ENCODE data around the gene SLC22A23. TPM values are rescaled to one million over a fixed set of nuclear protein-coding genes. Genes with fewer than 3 reads are reported as not detected.

The SLC22A23 gene
- total RNA-seq, 2 experiments from 2014 or later = 1.3 to 1.4 TPM

DNA sequence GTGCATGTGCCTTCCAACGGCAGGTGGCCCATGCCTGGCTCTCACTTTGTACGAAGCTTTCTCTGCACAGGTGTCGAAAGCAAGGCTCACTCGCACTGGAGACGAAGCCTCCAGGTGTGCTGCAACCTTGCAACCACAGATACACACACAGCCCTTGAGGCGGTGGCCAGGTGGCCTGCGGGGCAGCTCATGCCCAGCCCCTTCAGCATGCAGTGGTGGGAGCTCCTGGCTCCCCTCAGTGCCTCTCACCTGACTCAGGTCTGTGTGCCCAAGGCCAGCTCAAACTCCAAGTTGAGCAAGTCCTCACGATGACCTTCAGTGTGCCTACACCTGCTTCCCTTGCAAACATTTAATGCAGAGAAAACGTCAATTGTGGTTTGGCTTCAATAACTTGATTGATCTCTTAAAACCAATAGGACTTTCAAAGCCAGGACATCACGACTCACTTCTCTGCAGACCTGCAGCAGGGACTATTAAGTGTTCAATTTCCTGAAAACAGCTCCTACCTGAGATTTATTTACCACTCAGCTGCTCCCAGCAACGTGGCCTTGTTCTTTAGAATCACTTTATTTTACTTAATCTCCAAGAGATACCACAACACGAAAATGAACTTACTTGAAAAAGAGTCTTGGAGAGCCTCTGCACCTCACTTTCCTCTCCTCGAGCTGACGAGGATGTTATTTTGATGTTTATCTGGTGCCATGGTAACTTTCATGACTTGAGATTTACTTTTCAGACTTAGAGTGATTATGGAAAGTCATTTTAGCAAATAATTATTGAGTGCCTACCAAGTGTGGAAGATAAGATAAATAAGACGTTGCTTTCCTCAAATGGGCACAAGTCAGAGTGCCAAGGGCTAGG lies 86.3 kb downstream of the SLC22A23 start:
- intact Hi-C loops (cut with micrococcal nuclease) = no loop called here
- Mint-ChIP-seq H3K36me3 (ENCODE audit: low read depth) (no peaks in the 10 kb centered on the region), H3K9me3 (no peaks in the 10 kb centered on the region), H3K27me3 (ENCODE audit: low read depth) (no peaks in the 10 kb centered on the region), H3K27ac (peak overlapping the region; percentile 33), H3K4me3 (no peak overlapping the region), H3K4me1 (ENCODE audit: low read depth) (peaks cover 22% of the 10 kb centered on the region)
- no peak for DNase-seq
- CTCF ChIA-PET = interaction anchor here (0.5 to 1.1 kb wide), 2 partner anchors 11 to 91 kb away, joined by 3 to 4 read pairs; no protein-coding TSS in a partner anchor

DNA sequence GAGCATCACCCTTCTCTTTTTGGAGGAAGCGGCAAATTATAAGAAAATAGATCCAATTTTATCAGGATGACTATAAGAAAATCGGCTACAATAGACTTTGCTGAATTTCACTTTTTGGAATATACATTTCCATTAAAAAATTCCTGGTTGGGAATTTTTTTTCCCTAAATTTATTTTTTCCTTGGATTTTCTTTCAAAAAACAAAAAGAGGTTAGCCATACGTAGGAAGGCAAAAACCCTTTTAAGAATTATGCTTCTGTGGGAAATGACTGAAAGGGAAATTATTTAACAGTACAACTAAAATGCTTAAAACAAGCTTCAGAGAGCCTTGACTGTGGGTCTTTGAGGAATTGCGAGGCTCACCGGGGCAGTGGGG lies 86.9 kb downstream of the SLC22A23 start:
- peaks cover 22% of the 10 kb centered on the region for H3K4me1 Mint-ChIP-seq (ENCODE audit: low read depth)
- CTCF ChIA-PET = no interaction called here
- no peaks in the 10 kb centered on the region for H3K27me3 Mint-ChIP-seq (ENCODE audit: low read depth)
- H3K9me3 Mint-ChIP-seq = no peaks in the 10 kb centered on the region
- H3K27ac Mint-ChIP-seq = no peak overlapping the region
- no peak overlapping the region for H3K4me3 Mint-ChIP-seq
- intact Hi-C loops (cut with micrococcal nuclease) = no loop called here
- H3K36me3 Mint-ChIP-seq (ENCODE audit: low read depth) = no peaks in the 10 kb centered on the region
- no peak for DNase-seq

DNA sequence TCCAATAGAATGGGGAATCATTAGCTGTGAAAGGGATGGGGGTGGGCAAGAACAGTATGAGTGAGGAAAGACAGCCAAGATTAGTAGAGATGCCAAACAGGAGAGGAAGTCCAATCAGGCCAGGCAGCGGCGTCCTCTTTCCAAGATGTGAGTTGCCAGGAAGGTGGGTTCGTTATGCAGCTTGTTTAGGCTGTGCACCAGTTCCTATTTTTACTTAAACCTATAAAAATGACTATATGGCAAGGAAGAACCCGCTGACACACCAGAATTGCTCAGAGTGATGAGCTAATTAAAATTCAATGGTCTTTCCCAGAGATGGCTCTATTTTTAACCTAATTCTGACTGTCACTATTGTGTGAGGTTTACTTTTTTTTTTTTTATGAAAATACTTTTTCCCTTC lies 88.2 kb downstream of the SLC22A23 start:
- no peaks in the 10 kb centered on the region for H3K27me3 Mint-ChIP-seq (ENCODE audit: low read depth)
- CTCF ChIA-PET = no interaction called here

DNA sequence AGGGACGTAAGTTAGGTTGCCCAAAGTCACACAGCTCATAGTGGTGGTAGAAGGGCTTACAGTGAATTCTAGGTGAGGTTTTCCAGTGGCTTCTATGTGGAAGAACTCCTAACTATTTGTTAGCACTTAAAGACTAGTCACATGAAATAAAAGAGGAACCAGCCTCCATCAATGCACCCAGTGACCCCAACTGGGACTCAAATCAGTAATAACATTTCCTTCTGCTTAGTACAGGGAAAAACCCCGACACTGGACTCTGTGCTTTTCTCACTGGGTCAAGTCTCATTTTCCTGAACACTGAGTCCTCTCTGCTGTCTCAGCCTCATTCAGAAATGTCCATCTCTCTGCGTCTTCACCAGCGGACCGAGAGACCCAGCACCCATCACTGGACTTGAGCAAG lies 89.2 kb downstream of the SLC22A23 start:
- Mint-ChIP-seq H3K27me3 (ENCODE audit: low read depth) (no peaks in the 10 kb centered on the region), H3K36me3 (ENCODE audit: low read depth) (no peaks in the 10 kb centered on the region), H3K9me3 (no peaks in the 10 kb centered on the region), H3K4me3 (no peak overlapping the region), H3K27ac (no peak overlapping the region), H3K4me1 (ENCODE audit: low read depth) (peaks cover 25% of the 10 kb centered on the region)
- no peak for DNase-seq
- CTCF ChIA-PET = no interaction called here
- intact Hi-C loops (cut with micrococcal nuclease) = no loop called here

More for the DNA sequence above, 88.2 kb downstream of the SLC22A23 start:
- H3K36me3 Mint-ChIP-seq (ENCODE audit: low read depth) = no peaks in the 10 kb centered on the region
- H3K4me3 Mint-ChIP-seq = no peak overlapping the region
- no peaks in the 10 kb centered on the region for H3K9me3 Mint-ChIP-seq
- intact Hi-C loops (cut with micrococcal nuclease) = no loop called here
- no peak for DNase-seq
- H3K27ac Mint-ChIP-seq = no peak overlapping the region
- H3K4me1 Mint-ChIP-seq (ENCODE audit: low read depth) = peaks cover 22% of the 10 kb centered on the region

GRCh38 chr6:3366596-3367413 lies 90.0 kb downstream of the SLC22A23 start:
- Mint-ChIP-seq H3K27ac (no peak overlapping the region), H3K9me3 (no peaks in the 10 kb centered on the region), H3K4me1 (ENCODE audit: low read depth) (peaks cover 20% of the 10 kb centered on the region), H3K4me3 (no peak overlapping the region), H3K36me3 (ENCODE audit: low read depth) (no peaks in the 10 kb centered on the region), H3K27me3 (ENCODE audit: low read depth) (no peaks in the 10 kb centered on the region)
- DNase-seq = no peak
- CTCF ChIA-PET = interaction anchor here (0.6 to 0.9 kb wide), 2 partner anchors 131 to 1962 kb away, joined by 3 to 5 read pairs; no protein-coding TSS in a partner anchor
- intact Hi-C loops (cut with micrococcal nuclease) = no loop called here

DNA sequence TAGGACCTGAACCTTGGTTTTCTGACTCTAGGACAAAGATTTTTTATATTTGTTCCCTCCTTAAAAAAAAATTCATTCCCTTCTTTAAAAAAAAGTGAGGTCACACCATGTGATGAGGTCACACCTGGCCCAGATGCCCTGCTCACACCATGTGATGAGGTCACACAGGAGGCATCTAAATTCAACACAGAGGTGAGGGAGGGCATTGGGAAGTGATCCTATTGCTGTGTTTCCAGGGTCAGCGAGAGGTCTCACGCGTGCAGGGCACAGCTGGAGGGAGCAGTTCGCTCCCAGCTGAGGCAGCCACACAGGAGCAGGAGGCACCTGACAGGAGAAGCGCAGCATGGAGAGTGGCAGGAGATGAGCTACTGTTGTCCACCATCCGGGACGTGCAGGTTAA lies 92.5 kb downstream of the SLC22A23 start:
- DNase-seq = no peak
- Mint-ChIP-seq H3K36me3 (ENCODE audit: low read depth) (no peaks in the 10 kb centered on the region), H3K4me3 (no peak overlapping the region), H3K9me3 (no peaks in the 10 kb centered on the region), H3K27me3 (ENCODE audit: low read depth) (no peaks in the 10 kb centered on the region), H3K27ac (no peak overlapping the region), H3K4me1 (ENCODE audit: low read depth) (peaks cover 3% of the 10 kb centered on the region)
- CTCF ChIA-PET = no interaction called here
- intact Hi-C loops (cut with micrococcal nuclease) = no loop called here

DNA sequence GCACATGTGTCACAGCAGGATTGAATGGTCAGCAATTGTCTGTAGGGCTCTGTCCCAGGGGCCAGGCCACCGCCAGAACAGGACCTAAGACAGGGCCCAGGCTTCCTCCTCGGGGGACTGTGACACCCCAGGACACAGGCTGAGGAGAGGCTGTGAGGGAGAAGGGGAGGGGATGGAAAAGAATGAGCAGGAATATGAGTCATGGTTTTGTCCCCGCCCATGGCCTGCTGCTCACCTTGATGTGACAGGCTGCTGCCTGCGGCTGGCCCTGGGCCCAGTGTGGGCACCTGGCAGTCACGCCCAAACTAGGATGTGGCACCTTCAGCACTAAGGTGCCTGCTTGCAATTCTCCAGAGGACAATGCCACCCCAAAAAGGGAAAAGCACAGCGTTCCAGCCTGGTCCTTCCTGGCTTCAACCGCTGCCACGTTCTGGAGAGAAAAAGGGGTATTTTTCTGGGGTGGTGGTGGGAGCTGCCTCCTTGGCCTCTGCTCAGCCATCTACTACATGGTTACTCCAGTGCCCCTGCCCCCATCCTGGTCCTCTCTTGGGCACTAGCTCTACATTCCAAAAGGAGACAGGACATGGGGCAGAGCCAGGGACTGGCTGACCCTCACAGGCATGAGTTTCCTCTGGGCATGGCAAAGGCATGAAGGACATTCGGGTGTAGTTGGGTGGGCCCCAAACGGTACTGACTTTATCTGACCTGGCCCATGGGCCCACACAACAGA lies 93.4 kb downstream of the SLC22A23 start:
- H3K36me3 Mint-ChIP-seq (ENCODE audit: low read depth) = no peaks in the 10 kb centered on the region
- no peaks in the 10 kb centered on the region for H3K9me3 Mint-ChIP-seq
- CTCF ChIA-PET = no interaction called here
- peak; percentile 29 for DNase-seq
- peaks cover 3% of the 10 kb centered on the region for H3K4me1 Mint-ChIP-seq (ENCODE audit: low read depth)
- H3K27ac Mint-ChIP-seq = no peak overlapping the region
- intact Hi-C loops (cut with micrococcal nuclease) = no loop called here
- no peak overlapping the region for H3K4me3 Mint-ChIP-seq
- no peaks in the 10 kb centered on the region for H3K27me3 Mint-ChIP-seq (ENCODE audit: low read depth)

DNA sequence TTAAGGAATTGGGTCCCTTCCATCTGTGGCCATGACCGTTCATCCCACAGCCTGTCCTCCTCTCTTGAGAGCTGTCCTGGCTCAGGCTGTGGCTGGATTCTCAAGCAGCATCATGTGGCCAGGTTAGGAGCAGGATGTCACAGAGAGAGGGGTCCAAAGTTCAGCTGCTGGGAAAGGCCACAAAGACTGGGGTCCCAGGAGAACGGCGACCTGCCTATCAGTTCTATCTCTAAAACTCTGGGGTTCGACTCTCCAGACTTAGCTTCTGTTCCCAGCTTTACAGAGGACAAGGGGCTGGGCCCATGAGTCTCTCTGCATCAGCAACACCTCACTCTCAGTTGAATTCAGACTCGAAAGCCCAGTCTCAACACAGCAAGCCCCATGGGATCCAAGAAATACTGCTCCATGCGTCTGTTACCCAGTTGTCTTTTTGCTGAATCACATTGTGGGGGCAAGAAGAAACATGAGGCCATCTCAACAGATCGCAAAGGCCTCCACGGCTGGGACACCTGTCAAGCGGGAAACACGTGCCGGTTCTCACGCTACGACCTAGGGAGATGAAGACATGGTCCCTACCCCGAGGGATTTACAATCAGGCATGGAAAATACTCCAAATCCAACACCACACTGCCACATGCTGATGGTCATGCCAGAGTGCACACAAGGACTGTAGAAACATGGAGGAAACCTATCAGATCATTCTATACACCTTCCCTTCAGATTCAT lies 95.4 kb downstream of the SLC22A23 start:
- Mint-ChIP-seq H3K4me1 (ENCODE audit: low read depth) (peaks cover 5% of the 10 kb centered on the region), H3K9me3 (no peaks in the 10 kb centered on the region), H3K27me3 (ENCODE audit: low read depth) (no peaks in the 10 kb centered on the region), H3K36me3 (ENCODE audit: low read depth) (no peaks in the 10 kb centered on the region), H3K4me3 (no peak overlapping the region), H3K27ac (no peak overlapping the region)
- intact Hi-C loops (cut with micrococcal nuclease) = no loop called here
- DNase-seq = no peak
- CTCF ChIA-PET = no interaction called here

DNA sequence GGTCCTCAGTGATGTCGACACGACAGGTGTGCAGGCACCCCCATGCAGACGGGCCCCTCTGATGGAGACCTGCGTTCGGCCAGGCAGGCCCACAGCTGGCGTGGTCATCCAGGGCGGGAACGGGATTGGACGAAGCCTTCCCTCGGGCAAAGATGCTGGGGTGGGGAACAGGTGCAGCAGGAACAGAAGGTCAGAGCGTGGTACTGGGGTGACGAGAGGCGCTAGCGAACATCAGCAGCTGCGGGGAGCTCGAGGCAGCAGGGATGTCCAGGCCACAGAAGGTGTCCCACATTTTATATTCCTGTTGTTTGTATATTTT lies 96.2 kb downstream of the SLC22A23 start:
- Mint-ChIP-seq H3K4me1 (ENCODE audit: low read depth) (peaks cover 9% of the 10 kb centered on the region), H3K4me3 (no peak overlapping the region), H3K27me3 (ENCODE audit: low read depth) (no peaks in the 10 kb centered on the region), H3K27ac (no peak overlapping the region), H3K36me3 (ENCODE audit: low read depth) (no peaks in the 10 kb centered on the region), H3K9me3 (no peaks in the 10 kb centered on the region)
- DNase-seq = no peak
- intact Hi-C loops (cut with micrococcal nuclease) = no loop called here
- CTCF ChIA-PET = no interaction called here

DNA sequence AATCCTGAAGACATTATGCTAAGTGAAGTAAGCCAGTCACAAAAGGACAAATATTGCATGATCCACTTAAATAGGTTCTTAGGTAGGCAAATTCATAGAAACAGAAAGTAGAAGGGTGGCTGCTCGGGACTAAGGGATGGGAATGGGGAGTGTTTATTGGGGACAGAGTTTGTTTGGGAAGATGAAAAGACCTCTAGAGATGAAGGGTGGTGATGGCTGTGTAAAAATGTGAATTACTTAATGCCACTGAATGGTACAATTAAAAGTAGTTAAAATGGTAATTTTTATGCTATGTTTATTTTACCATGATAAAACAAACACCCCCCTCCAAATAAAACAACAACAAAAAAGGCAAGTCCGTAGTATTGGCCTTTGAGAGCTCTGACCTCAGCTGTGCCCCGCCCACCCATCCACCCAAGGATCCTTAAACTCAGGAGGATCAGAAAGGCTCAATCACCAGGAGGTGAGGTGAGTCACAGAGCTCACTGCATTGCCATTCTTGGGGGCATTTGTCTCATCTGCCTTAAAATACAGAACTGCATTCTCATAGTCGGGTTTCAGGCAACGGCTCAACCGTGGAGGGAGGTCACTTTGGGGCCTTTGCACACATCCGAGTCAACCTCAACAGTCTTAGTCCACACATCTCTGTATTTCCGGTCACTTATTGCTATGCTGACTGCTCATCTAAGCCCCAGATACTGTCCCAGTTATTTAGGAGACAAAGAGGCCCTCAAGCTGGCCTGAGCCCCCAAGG lies 96.7 kb downstream of the SLC22A23 start:
- no peaks in the 10 kb centered on the region for H3K27me3 Mint-ChIP-seq (ENCODE audit: low read depth)
- no peaks in the 10 kb centered on the region for H3K36me3 Mint-ChIP-seq (ENCODE audit: low read depth)
- peaks cover 13% of the 10 kb centered on the region for H3K4me1 Mint-ChIP-seq (ENCODE audit: low read depth)
- CTCF ChIA-PET = no interaction called here
- no peaks in the 10 kb centered on the region for H3K9me3 Mint-ChIP-seq
- intact Hi-C loops (cut with micrococcal nuclease) = loop anchor here (5.0 kb wide), 2 partner anchors 153 to 243 kb away; partner anchors contain the start of gene BPHL
- H3K27ac Mint-ChIP-seq = no peak overlapping the region
- no peak for DNase-seq
- no peak overlapping the region for H3K4me3 Mint-ChIP-seq

DNA sequence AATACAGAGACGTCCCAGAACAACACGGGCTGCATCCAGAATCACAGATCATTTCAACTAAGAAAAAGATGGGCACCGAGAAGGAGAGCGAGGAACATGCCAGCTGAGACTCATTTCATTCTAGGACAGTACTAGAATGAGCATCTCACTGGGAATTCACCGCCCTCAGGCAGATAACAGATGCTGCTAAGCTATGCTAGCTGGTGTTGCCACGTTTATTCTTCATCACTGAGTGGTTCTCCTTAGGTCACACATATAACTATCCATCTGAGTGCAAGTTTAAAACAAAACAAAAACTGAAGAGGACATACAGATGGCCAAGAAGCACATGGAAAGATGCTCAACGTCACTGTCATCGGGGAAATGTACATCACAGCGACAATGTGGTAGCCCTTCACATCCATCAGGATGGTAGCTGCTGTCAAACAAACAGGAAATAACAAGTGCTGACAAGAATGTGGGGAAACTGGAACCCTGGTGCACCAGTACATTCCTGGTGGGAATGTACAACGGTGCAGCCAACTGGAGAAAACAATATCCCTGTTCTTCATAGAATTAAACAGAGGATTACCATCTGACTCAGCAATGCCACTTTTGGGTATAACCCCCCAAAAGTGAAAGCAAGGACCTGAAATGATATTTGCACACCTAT lies 97.6 kb downstream of the SLC22A23 start:
- H3K36me3 Mint-ChIP-seq (ENCODE audit: low read depth) = no peaks in the 10 kb centered on the region
- no peaks in the 10 kb centered on the region for H3K27me3 Mint-ChIP-seq (ENCODE audit: low read depth)
- no peak for DNase-seq
- H3K9me3 Mint-ChIP-seq = no peaks in the 10 kb centered on the region
- no peak overlapping the region for H3K27ac Mint-ChIP-seq
- H3K4me3 Mint-ChIP-seq = no peak overlapping the region
- H3K4me1 Mint-ChIP-seq (ENCODE audit: low read depth) = peaks cover 22% of the 10 kb centered on the region
- intact Hi-C loops (cut with micrococcal nuclease) = loop anchor here (5.0 kb wide), 2 partner anchors 152 to 242 kb away; partner anchors contain the start of gene BPHL
- CTCF ChIA-PET = no interaction called here
